Loucy (cell line): ENCODE results near the gene ZBTB21.

Experiments used
- CTCF ChIP-seq: fragments of 200-600 bp; sonication (generic); conservative IDR thresholded peaks from 2 replicates; pipeline ENCODE4 v1.5.1; 2014; ENCODE audit warnings: mild to moderate bottlenecking, antibody characterized with exemption, low read length
- EZH2phosphoT487 ChIP-seq: fragments of 200-600 bp; IDR thresholded peaks from 2 replicates; pipeline ENCODE4 v1.6.1; 2018; ENCODE audit warnings: antibody characterized with exemption, mild to moderate bottlenecking, moderate library complexity, borderline replicate concordance

DNA sequence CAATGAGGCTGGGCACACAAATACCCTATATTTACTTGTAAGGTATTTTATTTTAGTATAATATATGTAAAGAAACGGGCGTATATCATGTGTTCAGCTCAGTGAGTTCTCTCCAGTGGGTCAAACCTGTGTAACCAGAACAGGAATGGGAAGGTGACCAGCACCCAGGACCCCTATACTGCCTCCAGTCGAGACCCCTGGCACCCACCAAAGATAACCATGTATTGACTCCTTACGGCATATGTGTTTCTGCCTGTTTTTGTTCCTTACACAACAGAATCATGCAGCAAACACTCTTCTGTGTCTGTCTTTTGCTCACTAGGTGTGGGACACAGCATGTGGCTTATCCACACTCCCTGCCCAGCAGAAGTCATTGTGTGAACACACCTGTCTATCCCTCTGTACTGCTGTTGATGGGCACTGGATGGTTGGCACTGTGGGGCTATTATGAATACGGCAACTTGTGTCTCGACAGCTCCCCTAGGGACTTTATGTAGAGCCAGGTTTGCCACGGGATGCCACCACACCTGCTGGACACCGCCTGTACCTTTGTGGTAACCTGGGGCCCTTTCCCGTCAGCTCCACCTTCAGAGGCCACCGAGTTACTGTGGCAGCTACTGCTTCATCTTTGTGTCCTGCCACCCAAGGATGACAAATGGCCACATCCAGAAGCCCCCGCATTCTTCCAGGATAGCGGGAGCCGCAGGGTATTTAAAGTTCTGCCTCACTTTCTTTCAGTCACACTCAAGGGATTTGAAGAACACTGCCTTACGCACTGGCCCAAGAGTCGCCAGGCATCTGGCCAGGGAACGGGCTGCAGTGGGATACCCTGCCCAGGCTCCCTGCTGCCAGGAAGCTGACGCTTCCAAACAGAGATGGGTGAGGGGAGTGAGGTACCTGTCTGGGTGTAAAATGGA, 32.9 kb downstream of the ZBTB21 start:
- TF ChIP-seq CTCF (no peak), EZH2phosphoT487 (no peak)
